HCT116 (cell line): ENCODE measurements around the gene PPP6C.

Experiments
- CTCF ChIP-seq, 3 experiments: fragments of 200-600 bp in 1 of 3; sonication (generic) in 1 of 3; IDR thresholded peaks in 2 of 3; conservative IDR thresholded peaks in 1 of 3; 2 replicates each; pipeline ENCODE4 v1.5.1; 2012 to 2017; ENCODE audit warnings: low read depth in 2 of 3, low read length in 2 of 3, antibody characterized with exemption in 1 of 3, borderline replicate concordance in 1 of 3, control low read depth in 1 of 3, mild to moderate bottlenecking in 1 of 3, mixed read lengths in 1 of 3, mixed run types in 1 of 3, moderate library complexity in 1 of 3; ENCODE audit not compliant: insufficient read depth in 1 of 3
- EGR1 ChIP-seq: IDR thresholded peaks from 2 replicates; pipeline ENCODE4 v1.6.1; 2012; ENCODE audit warnings: low read depth
- EZH2 ChIP-seq: fragments of 200-600 bp; sonication (generic); IDR thresholded peaks from 2 replicates; pipeline ENCODE4 v1.6.1; 2017; ENCODE audit warnings: antibody characterized with exemption, mixed run types
- RAD21 ChIP-seq: IDR thresholded peaks from 2 replicates; pipeline ENCODE4 v1.6.1; 2012; ENCODE audit warnings: low read depth, mild to moderate bottlenecking
- REST ChIP-seq: IDR thresholded peaks from 2 replicates; pipeline ENCODE4 v1.6.1; 2012; ENCODE audit warnings: low read depth
- TCF7L2 ChIP-seq: IDR thresholded peaks from 2 replicates; pipeline ENCODE4 v1.7.0; 2011; ENCODE audit warnings: borderline replicate concordance, inconsistent platforms; ENCODE audit not compliant: insufficient read depth, insufficient read length; ENCODE audit errors: extremely low read depth
- YY1 ChIP-seq: IDR thresholded peaks from 2 replicates; pipeline ENCODE4 v1.6.1; 2011; ENCODE audit warnings: low read length, low read depth, moderate library complexity, mild to moderate bottlenecking; ENCODE audit not compliant: insufficient replicate concordance; ENCODE audit errors: extremely low read depth
- ZNF274 ChIP-seq: fragments of 200-500 bp; sonication (Bioruptor generic); IDR thresholded peaks from 2 replicates; pipeline ENCODE4 v1.6.1; 2014; ENCODE audit warnings: mild to moderate bottlenecking, low read depth, low read length, inconsistent platforms

- TF ChIP-seq EZH2, result no peak
- no peak for TF ChIP-seq RAD21
- TF ChIP-seq CTCF (IDR thresholded peaks at IDR 0.05 in 2 of 3, conservative IDR thresholded peaks at IDR 0.05 in 1 of 3; ENCODE audit: borderline replicate concordance in 1 of 3, insufficient read depth in 1 of 3, low read depth in 2 of 3, low read length in 2 of 3), result no peak
- no peak for TF ChIP-seq YY1
- TF ChIP-seq TCF7L2, result no peak
- TF ChIP-seq EGR1, result no peak
- TF ChIP-seq REST, result no peak
- no peak for TF ChIP-seq ZNF274
Observed at GRCh38 chr9:125180876-125181275, 8.7 kb downstream of the PPP6C start.
